ENCODE measurements around the gene DLG2.

DLG2 gene

GRCh38 chr11:84648471-84648870, 978.7 kb downstream of the DLG2 start:
- TF ChIP-seq CREB1 (IDR thresholded peaks at IDR 0.05; ENCODE audit: low read depth) (no peak), EGR1 (IDR thresholded peaks at IDR 0.05) (no peak), TEAD4 (IDR thresholded peaks at IDR 0.05) (no peak), TAF1 (IDR thresholded peaks at IDR 0.05; ENCODE audit: low read depth) (no peak)

GRCh38 chr11:84645988-84646694, 981.0 kb downstream of the DLG2 start:
- no peak for TF ChIP-seq REST (IDR thresholded peaks at IDR 0.05; ENCODE audit: low read depth)
- TF ChIP-seq EGR1 (IDR thresholded peaks at IDR 0.05), result no peak
- no peak for TF ChIP-seq NFIC (IDR thresholded peaks at IDR 0.05)
- no peak for TF ChIP-seq USF1 (IDR thresholded peaks at IDR 0.05)
- no peak for TF ChIP-seq YY1 (IDR thresholded peaks at IDR 0.05; ENCODE audit: low read depth)
- no peak for TF ChIP-seq RAD21 (IDR thresholded peaks at IDR 0.05; ENCODE audit: low read depth)

- TF ChIP-seq EP300 (IDR thresholded peaks at IDR 0.05; ENCODE audit: borderline replicate concordance), result no peak
- TF ChIP-seq RAD21 (IDR thresholded peaks at IDR 0.05; ENCODE audit: low read depth), result no peak
- TF ChIP-seq MAX (IDR thresholded peaks at IDR 0.05), result no peak
- TF ChIP-seq FOXM1 (IDR thresholded peaks at IDR 0.05; ENCODE audit: borderline replicate concordance, low read depth), result no peak
- TF ChIP-seq TEAD4 (IDR thresholded peaks at IDR 0.05), result no peak
- no peak for TF ChIP-seq CREB1 (IDR thresholded peaks at IDR 0.05; ENCODE audit: low read depth)
- no peak for TF ChIP-seq NFIC (IDR thresholded peaks at IDR 0.05)
- TF ChIP-seq EGR1 (IDR thresholded peaks at IDR 0.05), result no peak
- no peak for TF ChIP-seq USF1 (IDR thresholded peaks at IDR 0.05)
- TF ChIP-seq TAF1 (IDR thresholded peaks at IDR 0.05; ENCODE audit: low read depth), result no peak
- no peak for TF ChIP-seq YY1 (IDR thresholded peaks at IDR 0.05; ENCODE audit: low read depth)
- no peak for TF ChIP-seq CEBPB (IDR thresholded peaks at IDR 0.05)
- no peak for TF ChIP-seq REST (IDR thresholded peaks at IDR 0.05; ENCODE audit: low read depth)
- TF ChIP-seq ZBTB7A (IDR thresholded peaks at IDR 0.05; ENCODE audit: low read depth), result no peak
Observed at GRCh38 chr11:84642500-84642899, 984.6 kb downstream of the DLG2 start.

GRCh38 chr11:84634309-84634708, 992.8 kb downstream of the DLG2 start:
- no peak for TF ChIP-seq ZBTB7A (IDR thresholded peaks at IDR 0.05; ENCODE audit: low read depth)

- no peak for TF ChIP-seq NFIC (IDR thresholded peaks at IDR 0.05)
- TF ChIP-seq CEBPB (IDR thresholded peaks at IDR 0.05), result no peak
- no peak for TF ChIP-seq EGR1 (IDR thresholded peaks at IDR 0.05)
- TF ChIP-seq TAF1 (IDR thresholded peaks at IDR 0.05; ENCODE audit: low read depth), result no peak
- TF ChIP-seq TEAD4 (IDR thresholded peaks at IDR 0.05), result no peak
- TF ChIP-seq EP300 (IDR thresholded peaks at IDR 0.05; ENCODE audit: borderline replicate concordance), result no peak
- TF ChIP-seq USF1 (IDR thresholded peaks at IDR 0.05), result no peak
- no peak for TF ChIP-seq RAD21 (IDR thresholded peaks at IDR 0.05; ENCODE audit: low read depth)
- TF ChIP-seq YY1 (IDR thresholded peaks at IDR 0.05; ENCODE audit: low read depth), result no peak
- no peak for TF ChIP-seq ZBTB7A (IDR thresholded peaks at IDR 0.05; ENCODE audit: low read depth)
- TF ChIP-seq TCF12 (IDR thresholded peaks at IDR 0.05; ENCODE audit: low read depth), result no peak
- TF ChIP-seq REST (IDR thresholded peaks at IDR 0.05; ENCODE audit: low read depth), result no peak
- TF ChIP-seq FOXM1 (IDR thresholded peaks at IDR 0.05; ENCODE audit: borderline replicate concordance, low read depth), result no peak
- TF ChIP-seq CREB1 (IDR thresholded peaks at IDR 0.05; ENCODE audit: low read depth), result no peak
- TF ChIP-seq MAX (IDR thresholded peaks at IDR 0.05), result no peak
Observed at GRCh38 chr11:84628871-84629620, 998.1 kb downstream of the DLG2 start.
